ENCODE data around the gene MBD2.

The MBD2 gene

DNA sequence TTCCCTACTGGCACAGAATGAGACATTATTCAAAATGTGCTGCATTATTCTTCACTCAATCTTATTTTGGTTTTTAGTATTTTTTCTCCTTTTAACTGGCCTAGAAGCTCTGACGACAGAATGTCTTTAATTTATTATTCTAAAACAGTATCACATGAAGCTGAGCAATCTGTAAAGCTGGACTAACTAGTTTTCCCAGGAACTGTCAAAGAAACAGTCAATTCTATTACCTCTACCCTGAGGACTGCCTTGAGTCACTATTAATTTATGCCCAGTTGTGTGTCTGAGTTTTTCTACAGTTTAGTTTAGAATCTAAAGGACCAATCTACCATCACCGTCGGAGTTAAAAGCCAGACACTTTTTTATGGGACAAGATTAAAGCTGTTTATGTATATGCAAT is 31.6 kb downstream of the MBD2 start:
- H3K4me2 ChIP-seq, result no peak overlapping the region
- no peaks in the 10 kb centered on the region for H3K27me3 ChIP-seq (ENCODE audit: insufficient read depth, low read depth)
- peaks cover 15% of the 10 kb centered on the region; the same call in 1 of the 2 replicates for H4K20me1 ChIP-seq (ENCODE audit: insufficient read depth)
- H2AFZ ChIP-seq (ENCODE audit: low read depth), result no peak overlapping the region
- no peak overlapping the region for H3K27ac ChIP-seq
- H3K36me3 ChIP-seq (ENCODE audit: insufficient read depth), result no peaks in the 10 kb centered on the region
- H3K9ac ChIP-seq, result no peak overlapping the region
- peaks cover 9% of the 10 kb centered on the region for H3K4me1 ChIP-seq (ENCODE audit: low read depth, poor library complexity, severe bottlenecking)
- no peak overlapping the region for H3K4me3 ChIP-seq (IDR thresholded peaks at IDR 0.05; ENCODE audit: insufficient read depth, low read depth, low read length)
- TF ChIP-seq, protein P1, sequence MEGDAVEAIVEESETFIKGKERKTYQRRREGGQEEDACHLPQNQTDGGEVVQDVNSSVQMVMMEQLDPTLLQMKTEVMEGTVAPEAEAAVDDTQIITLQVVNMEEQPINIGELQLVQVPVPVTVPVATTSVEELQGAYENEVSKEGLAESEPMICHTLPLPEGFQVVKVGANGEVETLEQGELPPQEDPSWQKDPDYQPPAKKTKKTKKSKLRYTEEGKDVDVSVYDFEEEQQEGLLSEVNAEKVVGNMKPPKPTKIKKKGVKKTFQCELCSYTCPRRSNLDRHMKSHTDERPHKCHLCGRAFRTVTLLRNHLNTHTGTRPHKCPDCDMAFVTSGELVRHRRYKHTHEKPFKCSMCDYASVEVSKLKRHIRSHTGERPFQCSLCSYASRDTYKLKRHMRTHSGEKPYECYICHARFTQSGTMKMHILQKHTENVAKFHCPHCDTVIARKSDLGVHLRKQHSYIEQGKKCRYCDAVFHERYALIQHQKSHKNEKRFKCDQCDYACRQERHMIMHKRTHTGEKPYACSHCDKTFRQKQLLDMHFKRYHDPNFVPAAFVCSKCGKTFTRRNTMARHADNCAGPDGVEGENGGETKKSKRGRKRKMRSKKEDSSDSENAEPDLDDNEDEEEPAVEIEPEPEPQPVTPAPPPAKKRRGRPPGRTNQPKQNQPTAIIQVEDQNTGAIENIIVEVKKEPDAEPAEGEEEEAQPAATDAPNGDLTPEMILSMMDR (conservative IDR thresholded peaks at IDR 0.05; ENCODE audit: low read depth, low read length), result no peak
- H3K79me2 ChIP-seq (ENCODE audit: insufficient read depth, low read depth), result peaks cover 86% of the 10 kb centered on the region

DNA sequence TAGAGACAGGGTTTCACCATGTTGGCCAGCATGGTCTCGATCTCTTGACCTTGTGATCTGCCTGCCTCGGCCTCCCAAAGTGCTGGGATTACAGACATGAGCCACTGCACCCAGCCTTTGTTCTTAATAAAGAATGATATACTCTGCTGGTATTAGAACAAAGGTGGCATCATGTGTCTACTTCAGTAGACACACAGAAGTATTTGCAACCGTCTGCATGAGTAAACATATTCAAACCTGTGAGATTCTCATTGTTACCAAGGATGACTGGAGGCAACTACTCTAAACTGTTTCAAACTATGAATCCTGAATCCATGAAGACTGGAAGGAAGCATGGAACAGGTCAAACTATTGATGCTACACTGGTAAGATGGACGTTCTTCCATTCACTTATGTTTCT is 32.1 kb downstream of the MBD2 start:
- Histone ChIP-seq H3K4me3 (IDR thresholded peaks at IDR 0.05; ENCODE audit: insufficient read depth, low read depth, low read length) (no peak overlapping the region), H3K27me3 (ENCODE audit: insufficient read depth, low read depth) (no peaks in the 10 kb centered on the region), H3K4me2 (no peak overlapping the region), H2AFZ (ENCODE audit: low read depth) (no peak overlapping the region), H4K20me1 (ENCODE audit: insufficient read depth) (peaks cover 11% of the 10 kb centered on the region; the same call in 1 of the 2 replicates), H3K27ac (no peak overlapping the region), H3K79me2 (ENCODE audit: insufficient read depth, low read depth) (peaks cover 86% of the 10 kb centered on the region), H3K4me1 (ENCODE audit: low read depth, poor library complexity, severe bottlenecking) (peaks cover 13% of the 10 kb centered on the region), H3K9ac (no peak overlapping the region), H3K36me3 (ENCODE audit: insufficient read depth) (peaks cover 4% of the 10 kb centered on the region)
- TF ChIP-seq, protein P1 (conservative IDR thresholded peaks at IDR 0.05; ENCODE audit: low read depth, low read length), result no peak

DNA sequence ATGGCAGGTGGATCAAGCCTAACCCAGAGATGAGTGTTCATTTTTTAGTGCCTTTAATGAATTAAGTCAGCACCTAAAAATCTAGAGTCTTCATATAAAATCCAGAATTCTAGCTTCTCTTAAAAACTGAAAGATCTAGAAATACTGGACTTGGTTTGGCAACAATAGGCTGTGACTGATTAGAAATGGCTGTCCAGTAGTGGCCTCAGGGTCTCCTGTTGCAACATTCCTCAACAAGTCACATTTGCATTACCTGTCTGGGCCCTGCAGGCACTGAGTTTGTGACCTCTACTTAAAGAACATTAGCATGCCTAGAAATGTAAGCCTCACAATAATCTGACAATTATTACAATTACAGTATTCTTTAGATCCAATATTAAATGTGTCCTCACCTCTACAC is 33.1 kb downstream of the MBD2 start:
- TF ChIP-seq, protein P1 (conservative IDR thresholded peaks at IDR 0.05; ENCODE audit: low read depth, low read length), result no peak
- no peak overlapping the region for H3K4me2 ChIP-seq
- H2AFZ ChIP-seq (ENCODE audit: low read depth), result no peak overlapping the region
- H3K27me3 ChIP-seq (ENCODE audit: insufficient read depth, low read depth), result no peaks in the 10 kb centered on the region
- no peak overlapping the region for H3K27ac ChIP-seq
- H3K4me3 ChIP-seq (IDR thresholded peaks at IDR 0.05; ENCODE audit: insufficient read depth, low read depth, low read length), result no peak overlapping the region
- no peak overlapping the region for H3K9ac ChIP-seq
- H3K79me2 ChIP-seq (ENCODE audit: insufficient read depth, low read depth), result peaks cover 86% of the 10 kb centered on the region
- H3K36me3 ChIP-seq (ENCODE audit: insufficient read depth), result peaks cover 8% of the 10 kb centered on the region
- peaks cover 24% of the 10 kb centered on the region for H3K4me1 ChIP-seq (ENCODE audit: low read depth, poor library complexity, severe bottlenecking)
- peaks cover 5% of the 10 kb centered on the region; the same call in 1 of the 2 replicates for H4K20me1 ChIP-seq (ENCODE audit: insufficient read depth)

DNA sequence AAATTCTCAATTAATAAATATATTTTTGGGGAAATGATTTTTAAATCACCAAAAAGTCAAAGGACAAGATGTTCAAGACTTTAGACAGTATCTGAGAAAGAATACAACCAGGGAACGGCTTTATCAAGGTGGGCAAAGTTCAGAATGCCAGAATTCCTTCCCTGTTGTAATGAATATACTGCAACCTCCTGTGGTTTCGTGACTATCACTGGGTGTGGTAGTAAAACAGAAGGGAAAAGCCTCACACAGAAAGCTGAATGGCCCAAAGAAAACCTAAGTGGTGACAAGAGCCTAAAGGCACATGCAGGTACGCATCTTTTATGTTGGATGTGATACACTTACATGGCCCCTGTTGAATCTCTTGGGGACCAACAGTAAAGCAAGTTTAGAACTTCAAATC is 37.1 kb downstream of the MBD2 start:
- Histone ChIP-seq H3K27ac (no peak overlapping the region), H3K36me3 (ENCODE audit: insufficient read depth) (peaks cover 13% of the 10 kb centered on the region), H3K4me1 (ENCODE audit: low read depth, poor library complexity, severe bottlenecking) (peaks cover 64% of the 10 kb centered on the region), H2AFZ (ENCODE audit: low read depth) (no peak overlapping the region), H4K20me1 (ENCODE audit: insufficient read depth) (no peaks in the 10 kb centered on the region), H3K79me2 (ENCODE audit: insufficient read depth, low read depth) (peaks cover 74% of the 10 kb centered on the region), H3K9ac (no peak overlapping the region), H3K27me3 (ENCODE audit: insufficient read depth, low read depth) (no peaks in the 10 kb centered on the region), H3K4me2 (no peak overlapping the region), H3K4me3 (IDR thresholded peaks at IDR 0.05; ENCODE audit: insufficient read depth, low read depth, low read length) (no peak overlapping the region)
- TF ChIP-seq, protein P1 (conservative IDR thresholded peaks at IDR 0.05; ENCODE audit: low read depth, low read length), result no peak
